ENCODE results near the gene SFTA2. TPM values are rescaled to one million over a fixed set of nuclear protein-coding genes. Genes with fewer than 3 reads are reported as not detected.

Gene SFTA2
- total RNA-seq, 4 donors from 2014 or later = 2.0 to 31.7 (median 6.4) TPM

- TF ChIP-seq POLR2A (IDR thresholded peaks at IDR 0.05) (no peak), CTCF (IDR thresholded peaks at IDR 0.05) (no peak)
- DNase-seq = no peak
- Histone ChIP-seq H3K27ac (no peak overlapping the region), H3K4me1 (peaks cover 15 to 49% (median 25%) of the 10 kb centered on the region in 3 donors), H3K27me3 (no peaks in the 10 kb centered on the region), H3K36me3 (peaks cover 32 to 80% (median 43%) of the 10 kb centered on the region in 3 donors), H3K9me3 (no peaks in the 10 kb centered on the region), H3K4me3 (no peak overlapping the region)
- WGBS, 2 donors = 33 to 77% methylated on average over 1 to 2 of the region's 4 CpGs
- intact Hi-C loops (cut with DNase I) = no loop called here
Measured at GRCh38 chr6:30891450-30891723, 40.6 kb downstream of the SFTA2 start.

- DNase-seq = no peak
- H3K27me3 ChIP-seq = no peaks in the 10 kb centered on the region
- no peaks in the 10 kb centered on the region for H3K9me3 ChIP-seq
- intact Hi-C loops (cut with DNase I) = no loop called here
- TF ChIP-seq POLR2A (IDR thresholded peaks at IDR 0.05) = no peak
- no peak for TF ChIP-seq CTCF (IDR thresholded peaks at IDR 0.05)
- H3K4me1 ChIP-seq = peaks cover 19 to 54% (median 28%) of the 10 kb centered on the region in 3 donors
- peak overlapping the region in 3 of 4 donors; percentile 11 to 57 (median 48) for H3K27ac ChIP-seq
- no peak overlapping the region for H3K4me3 ChIP-seq
- WGBS, 2 donors = 72 to 83% methylated on average over 2 to 6 of the region's 12 CpGs
- peaks cover 32 to 74% (median 42%) of the 10 kb centered on the region in 3 donors for H3K36me3 ChIP-seq
Measured at GRCh38 chr6:30890646-30891449, 41.1 kb downstream of the SFTA2 start.

GRCh38 chr6:30889921-30890645, 41.9 kb downstream of the SFTA2 start:
- peaks cover 19 to 62% (median 36%) of the 10 kb centered on the region in 3 donors for H3K4me1 ChIP-seq
- H3K27ac ChIP-seq = peak overlapping the region in 3 of 4 donors; percentile 11 to 57 (median 48)
- no peak for DNase-seq
- peaks cover 32 to 66% (median 37%) of the 10 kb centered on the region in 3 donors for H3K36me3 ChIP-seq
- no peak overlapping the region for H3K4me3 ChIP-seq
- intact Hi-C loops (cut with DNase I) = loop anchor here (10.0 kb wide), 1 partner anchor 205 kb away; the partner anchor contains the start of gene PPP1R18
- TF ChIP-seq POLR2A (IDR thresholded peaks at IDR 0.05) = no peak
- TF ChIP-seq CTCF (IDR thresholded peaks at IDR 0.05) = no peak
- no peaks in the 10 kb centered on the region for H3K9me3 ChIP-seq
- WGBS, 2 donors = 50 to 54% methylated on average over 7 to 11 of the region's 14 CpGs
- H3K27me3 ChIP-seq = no peaks in the 10 kb centered on the region

GRCh38 chr6:30889496-30889885, 42.5 kb downstream of the SFTA2 start:
- Histone ChIP-seq H3K36me3 (peaks cover 30 to 61% (median 32%) of the 10 kb centered on the region in 3 donors), H3K4me1 (peaks cover 19 to 68% (median 39%) of the 10 kb centered on the region in 3 donors), H3K27ac (peak overlapping the region in 2 of 4 donors; percentile 48 to 57), H3K9me3 (no peaks in the 10 kb centered on the region), H3K4me3 (no peak overlapping the region), H3K27me3 (no peaks in the 10 kb centered on the region)
- 50 to 73% methylated on average over 4 of the region's 4 CpGs for WGBS, 2 donors
- DNase-seq = no peak
- intact Hi-C loops (cut with DNase I) = loop anchor here (10.0 kb wide), 1 partner anchor 205 kb away; the partner anchor contains the start of gene PPP1R18
- TF ChIP-seq CTCF (IDR thresholded peaks at IDR 0.05) (no peak), POLR2A (IDR thresholded peaks at IDR 0.05) (no peak)

Data from esophagus squamous epithelium (tissue), 5 donors.